Uterus (tissue), 2 donors: ENCODE results near the gene MOB3B.

Experiments
- POLR2A ChIP-seq, 2 donors: fragments of 450-650 bp; IDR thresholded peaks; one replicate each; pipeline ENCODE4 v1.6.1; 2016; ENCODE audit warnings: antibody characterized with exemption in 2 of 2, mild to moderate bottlenecking in 1 of 2, moderate library complexity in 1 of 2
- TF ChIP-seq, protein P1 (sequence below), 4 experiments: fragments of 200-600 bp in 2 of 4; fragments of 450-650 bp in 2 of 4; sonication (generic) in 2 of 4; IDR thresholded peaks; one replicate each; pipeline ENCODE4 v1.5.1; 2016 to 2019; ENCODE audit warnings: antibody characterized with exemption in 4 of 4, mild to moderate bottlenecking in 2 of 4, moderate library complexity in 1 of 4

GRCh38 chr9:27377147-27377807 is 152.3 kb downstream of the MOB3B start:
- TF ChIP-seq, protein P1, sequence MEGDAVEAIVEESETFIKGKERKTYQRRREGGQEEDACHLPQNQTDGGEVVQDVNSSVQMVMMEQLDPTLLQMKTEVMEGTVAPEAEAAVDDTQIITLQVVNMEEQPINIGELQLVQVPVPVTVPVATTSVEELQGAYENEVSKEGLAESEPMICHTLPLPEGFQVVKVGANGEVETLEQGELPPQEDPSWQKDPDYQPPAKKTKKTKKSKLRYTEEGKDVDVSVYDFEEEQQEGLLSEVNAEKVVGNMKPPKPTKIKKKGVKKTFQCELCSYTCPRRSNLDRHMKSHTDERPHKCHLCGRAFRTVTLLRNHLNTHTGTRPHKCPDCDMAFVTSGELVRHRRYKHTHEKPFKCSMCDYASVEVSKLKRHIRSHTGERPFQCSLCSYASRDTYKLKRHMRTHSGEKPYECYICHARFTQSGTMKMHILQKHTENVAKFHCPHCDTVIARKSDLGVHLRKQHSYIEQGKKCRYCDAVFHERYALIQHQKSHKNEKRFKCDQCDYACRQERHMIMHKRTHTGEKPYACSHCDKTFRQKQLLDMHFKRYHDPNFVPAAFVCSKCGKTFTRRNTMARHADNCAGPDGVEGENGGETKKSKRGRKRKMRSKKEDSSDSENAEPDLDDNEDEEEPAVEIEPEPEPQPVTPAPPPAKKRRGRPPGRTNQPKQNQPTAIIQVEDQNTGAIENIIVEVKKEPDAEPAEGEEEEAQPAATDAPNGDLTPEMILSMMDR (IDR thresholded peaks at IDR 0.05), result no peak
- no peak for TF ChIP-seq POLR2A (IDR thresholded peaks at IDR 0.05)
